Stomach (tissue), 4 donors: Measurements from ENCODE around the gene ABHD15.

ENCODE experiments used
- CTCF ChIP-seq, 7 experiments: fragments of 450-650 bp in 4 of 7; fragments of 200-600 bp in 3 of 7; sonication (generic) in 3 of 7; IDR thresholded peaks; one replicate each; pipeline ENCODE4 v1.5.1; 2016 to 2019; ENCODE audit warnings: antibody characterized with exemption in 7 of 7, control low read depth in 2 of 7, mild to moderate bottlenecking in 1 of 7
- POLR2A ChIP-seq, 4 donors: fragments of 450-650 bp; IDR thresholded peaks; one replicate each; pipeline ENCODE4 v1.6.1; 2016; ENCODE audit warnings: antibody characterized with exemption in 4 of 4, control low read depth in 2 of 4, mild to moderate bottlenecking in 1 of 4, moderate library complexity in 1 of 4

GRCh38 chr17:29608986-29609385 is 42.1 kb upstream of the ABHD15 start:
- TF ChIP-seq CTCF (IDR thresholded peaks at IDR 0.05) = no peak
- no peak for TF ChIP-seq POLR2A (IDR thresholded peaks at IDR 0.05)
